ENCODE results near the gene RETREG3.
"Not testable (repeated sequence)": the region's sequence is repeated elsewhere in the genome, so short reads cannot be mapped to it uniquely, and the experiment has no call there.

The RETREG3 gene

DNA sequence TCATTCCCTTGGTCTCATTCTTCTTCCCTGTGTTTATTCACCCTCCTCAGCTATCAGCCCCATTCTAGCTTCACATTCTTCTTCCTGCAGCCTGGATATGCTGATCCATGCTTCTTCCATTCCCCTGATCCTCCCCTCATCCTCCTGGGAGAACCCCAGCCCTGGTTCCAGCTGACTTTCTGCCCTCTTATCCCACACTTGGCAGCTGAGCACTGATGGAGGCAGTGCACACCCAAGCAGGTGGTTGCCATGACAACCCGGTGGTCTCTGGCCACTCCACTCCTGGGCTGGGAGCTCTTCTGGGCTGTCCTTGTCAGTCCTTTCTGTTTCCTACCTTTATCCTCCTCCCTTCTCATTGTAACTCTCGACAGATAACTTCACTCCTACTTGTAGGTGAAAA is 33.2 kb upstream of the RETREG3 start:
- H3K4me3 ChIP-seq (ENCODE audit: low read length): no peak overlapping the region
- TF ChIP-seq, protein P1, sequence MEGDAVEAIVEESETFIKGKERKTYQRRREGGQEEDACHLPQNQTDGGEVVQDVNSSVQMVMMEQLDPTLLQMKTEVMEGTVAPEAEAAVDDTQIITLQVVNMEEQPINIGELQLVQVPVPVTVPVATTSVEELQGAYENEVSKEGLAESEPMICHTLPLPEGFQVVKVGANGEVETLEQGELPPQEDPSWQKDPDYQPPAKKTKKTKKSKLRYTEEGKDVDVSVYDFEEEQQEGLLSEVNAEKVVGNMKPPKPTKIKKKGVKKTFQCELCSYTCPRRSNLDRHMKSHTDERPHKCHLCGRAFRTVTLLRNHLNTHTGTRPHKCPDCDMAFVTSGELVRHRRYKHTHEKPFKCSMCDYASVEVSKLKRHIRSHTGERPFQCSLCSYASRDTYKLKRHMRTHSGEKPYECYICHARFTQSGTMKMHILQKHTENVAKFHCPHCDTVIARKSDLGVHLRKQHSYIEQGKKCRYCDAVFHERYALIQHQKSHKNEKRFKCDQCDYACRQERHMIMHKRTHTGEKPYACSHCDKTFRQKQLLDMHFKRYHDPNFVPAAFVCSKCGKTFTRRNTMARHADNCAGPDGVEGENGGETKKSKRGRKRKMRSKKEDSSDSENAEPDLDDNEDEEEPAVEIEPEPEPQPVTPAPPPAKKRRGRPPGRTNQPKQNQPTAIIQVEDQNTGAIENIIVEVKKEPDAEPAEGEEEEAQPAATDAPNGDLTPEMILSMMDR (conservative IDR thresholded peaks at IDR 0.05; ENCODE audit: low read depth, low read length): no peak
- no peak for DNase-seq (ENCODE audit: low read depth)

DNA sequence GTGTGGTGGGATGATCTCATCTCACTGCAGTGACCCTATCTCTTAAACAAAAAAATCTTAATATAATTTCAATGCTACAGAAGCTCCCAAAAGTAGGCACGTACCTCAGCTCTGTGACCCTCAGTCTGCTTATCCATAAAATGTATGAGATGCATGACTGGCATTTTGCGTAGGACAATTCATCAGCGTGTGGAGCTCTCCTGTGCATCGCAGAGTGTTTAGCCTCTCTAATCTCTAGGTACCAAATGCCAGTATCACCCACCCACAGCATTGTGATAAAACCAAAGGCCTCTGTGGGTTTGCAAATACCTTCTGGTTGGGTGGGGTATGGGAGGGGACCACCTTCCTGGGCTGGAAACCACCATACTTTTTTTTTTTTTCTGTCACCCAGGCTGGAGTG is 30.9 kb upstream of the RETREG3 start:
- TF ChIP-seq, protein P1 (conservative IDR thresholded peaks at IDR 0.05; ENCODE audit: low read depth, low read length): no peak
- no peak for DNase-seq (ENCODE audit: low read depth)
- no peak overlapping the region for H3K4me3 ChIP-seq (ENCODE audit: low read length)

DNA sequence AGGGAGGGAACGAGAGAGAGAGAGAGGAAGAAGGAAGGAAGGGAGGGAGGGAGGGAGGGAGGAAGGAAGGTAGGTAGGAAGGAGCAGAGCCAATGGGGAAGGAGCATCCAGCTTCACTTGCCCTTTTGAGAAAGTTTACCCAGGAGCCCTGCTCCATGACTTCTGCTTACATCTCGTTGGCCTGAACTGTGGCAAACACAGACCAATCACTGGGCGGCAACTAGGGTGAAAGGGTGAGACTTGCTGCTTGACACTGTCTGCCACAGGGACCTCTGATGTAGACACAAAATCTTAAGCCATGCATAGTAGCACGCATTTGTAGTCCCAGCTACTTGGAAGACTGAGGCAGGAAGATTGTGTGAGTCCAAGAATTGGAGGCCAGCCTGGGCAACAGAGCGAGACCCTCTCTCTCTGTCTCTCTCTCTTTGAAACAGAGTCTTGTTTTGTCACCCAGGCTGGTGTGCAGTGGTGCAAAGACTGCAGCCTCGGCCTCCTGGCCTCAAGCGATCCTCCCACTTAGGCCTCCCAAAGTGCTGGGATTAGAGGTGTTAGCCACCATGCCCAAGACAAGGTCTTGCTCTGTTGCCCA is 30.4 kb upstream of the RETREG3 start:
- no peak overlapping the region for H3K4me3 ChIP-seq (ENCODE audit: low read length)
- DNase-seq (ENCODE audit: low read depth): no peak
- TF ChIP-seq, protein P1 (conservative IDR thresholded peaks at IDR 0.05; ENCODE audit: low read depth, low read length): no peak

DNA sequence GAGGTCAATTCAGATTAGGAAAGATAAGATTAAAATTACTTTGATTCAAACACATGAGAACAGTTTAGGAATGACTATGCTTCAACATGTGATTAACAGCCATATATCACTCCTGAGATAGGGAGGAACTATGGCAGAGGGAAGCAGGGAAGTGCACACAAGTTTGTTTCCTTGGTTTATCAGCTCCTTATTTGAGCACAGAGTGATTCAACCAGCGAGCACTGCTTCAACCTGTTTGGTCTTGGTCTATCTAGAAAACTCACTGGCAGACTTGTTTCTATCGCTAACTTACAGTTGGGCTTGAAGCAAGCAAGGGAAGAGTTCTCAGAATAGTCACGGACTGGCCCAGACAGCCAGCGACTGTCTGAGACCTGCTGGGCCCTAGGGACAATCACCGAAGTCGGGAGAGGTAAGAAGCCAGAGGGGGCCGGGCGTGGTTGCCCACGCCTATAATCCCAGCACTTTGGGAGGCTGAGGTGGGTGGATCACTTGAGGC is 23.8 kb upstream of the RETREG3 start:
- DNase-seq (ENCODE audit: low read depth): no peak
- TF ChIP-seq, protein P1 (conservative IDR thresholded peaks at IDR 0.05; ENCODE audit: low read depth, low read length): no peak
- H3K4me3 ChIP-seq (ENCODE audit: low read length): no peak overlapping the region

DNA sequence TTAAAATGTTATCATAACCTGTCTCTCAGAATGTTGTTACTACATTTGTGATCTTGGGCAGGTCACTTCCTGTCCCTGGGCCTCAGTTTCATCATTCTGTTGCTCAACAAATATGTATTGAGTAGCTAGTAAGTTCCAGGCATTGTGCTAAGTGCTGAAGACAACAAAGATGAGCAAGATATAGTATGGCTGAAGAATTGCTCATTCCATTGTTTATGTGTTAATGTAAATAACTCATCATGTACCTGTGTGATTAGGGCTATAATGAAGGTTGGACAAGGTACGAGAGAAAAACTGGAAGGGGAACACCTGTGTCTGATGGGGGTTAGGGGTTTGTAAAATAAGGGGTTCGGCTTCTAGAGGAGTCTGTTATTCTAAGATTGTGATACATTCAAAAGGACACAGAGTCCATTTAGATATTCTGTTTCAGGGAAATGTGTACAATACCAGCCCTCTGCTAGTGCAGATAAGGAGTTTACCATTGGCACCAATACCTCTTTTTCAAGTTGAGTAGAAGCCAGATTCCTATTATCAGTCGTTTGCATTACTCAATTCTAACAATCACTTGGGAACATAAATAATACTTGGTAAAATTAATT is 20.3 kb upstream of the RETREG3 start:
- no peak for DNase-seq (ENCODE audit: low read depth)
- H3K4me3 ChIP-seq (ENCODE audit: low read length): no peak overlapping the region
- TF ChIP-seq, protein P1 (conservative IDR thresholded peaks at IDR 0.05; ENCODE audit: low read depth, low read length): no peak

DNA sequence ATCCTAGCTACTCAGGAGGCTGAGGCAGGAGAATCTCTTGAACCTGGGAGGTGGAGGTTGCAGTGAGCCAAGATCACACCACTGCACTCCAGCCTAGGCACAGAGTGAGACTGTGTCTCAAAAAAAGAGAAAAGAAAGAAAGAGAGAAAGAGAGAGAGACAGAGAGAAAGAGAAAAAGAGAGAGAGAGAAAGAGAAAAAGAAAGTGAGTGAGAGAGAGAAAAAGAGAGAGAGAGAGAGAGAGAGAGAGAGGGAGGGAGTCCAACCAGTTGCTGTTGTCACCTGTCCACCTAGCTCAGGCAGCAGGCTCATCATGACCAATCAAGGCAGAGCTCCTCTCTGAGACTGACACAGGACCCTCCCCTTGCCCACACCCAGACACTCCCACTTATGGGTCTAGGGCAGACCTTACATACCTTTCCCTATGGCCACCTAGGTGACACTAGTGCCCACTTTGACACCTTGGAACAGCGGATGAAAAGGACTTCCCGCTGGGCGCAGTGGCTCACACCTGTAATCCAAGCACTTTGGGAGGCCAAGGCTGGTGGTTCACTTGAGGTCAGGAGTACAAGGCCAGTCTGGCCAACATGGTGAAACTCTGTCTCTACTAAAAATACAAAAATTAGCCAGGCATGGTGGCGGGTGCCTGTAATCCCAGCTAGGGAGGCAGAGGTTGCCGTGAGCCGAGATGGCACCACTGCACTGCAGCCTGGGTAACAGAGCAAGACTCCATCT is 18.0 kb upstream of the RETREG3 start:
- not testable (repeated sequence) for DNase-seq (ENCODE audit: low read depth); H3K4me3 ChIP-seq (ENCODE audit: low read length)

DNA sequence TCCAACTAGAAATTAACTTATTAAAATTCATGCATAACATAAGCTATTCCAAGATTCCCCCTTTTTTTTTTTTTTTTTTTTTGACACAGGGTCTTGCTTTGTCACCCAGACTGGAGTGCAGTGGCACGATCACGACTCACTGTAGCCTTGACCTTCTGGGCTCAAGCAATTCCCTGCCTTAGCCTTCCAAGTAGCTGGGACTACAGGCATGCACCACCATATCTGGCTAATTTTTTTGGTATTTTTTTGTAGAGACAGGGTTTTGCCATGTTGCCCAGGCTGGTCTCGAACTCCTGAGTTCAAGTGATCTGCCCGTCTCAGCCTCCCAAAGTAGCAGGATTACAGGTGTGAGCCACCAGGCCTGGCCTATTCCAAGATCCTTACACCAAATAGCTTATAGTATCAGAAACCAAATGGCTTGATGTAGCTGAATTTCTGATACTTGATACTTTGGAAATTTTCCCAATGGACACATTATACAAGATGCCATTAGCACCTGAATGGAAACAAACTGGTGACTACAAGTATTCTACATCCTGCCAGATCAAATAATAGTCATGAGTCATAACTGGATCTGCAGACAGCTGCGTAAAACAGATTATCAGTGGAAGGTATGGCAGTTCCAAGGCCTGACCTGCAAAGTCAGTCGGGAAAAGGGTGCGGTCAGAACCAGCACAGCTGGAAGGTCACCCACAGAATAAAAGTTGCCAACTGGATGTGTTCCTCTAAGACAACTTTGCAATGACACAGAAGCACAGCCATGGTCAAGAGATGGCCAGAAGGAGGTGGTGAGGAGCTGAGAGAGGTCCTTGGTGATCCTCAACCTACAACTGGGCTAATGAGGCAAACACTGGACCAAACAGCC is 14.8 kb upstream of the RETREG3 start:
- TF ChIP-seq, protein P1 (conservative IDR thresholded peaks at IDR 0.05; ENCODE audit: low read depth, low read length): no peak
- H3K4me3 ChIP-seq (ENCODE audit: low read length): no peak overlapping the region
- DNase-seq (ENCODE audit: low read depth): no peak

Measured in retinal pigment epithelial cell (primary cell).